UCSD-AML1 (cell line): ENCODE measurements around the gene COX7B2.

Source experiments
- DNase-seq: peaks from one replicate; lab custom pipeline; 2025; ENCODE audit not compliant: unreplicated experiment; lab: John Stamatoyannopoulos, UW

COX7B2 gene

DNA sequence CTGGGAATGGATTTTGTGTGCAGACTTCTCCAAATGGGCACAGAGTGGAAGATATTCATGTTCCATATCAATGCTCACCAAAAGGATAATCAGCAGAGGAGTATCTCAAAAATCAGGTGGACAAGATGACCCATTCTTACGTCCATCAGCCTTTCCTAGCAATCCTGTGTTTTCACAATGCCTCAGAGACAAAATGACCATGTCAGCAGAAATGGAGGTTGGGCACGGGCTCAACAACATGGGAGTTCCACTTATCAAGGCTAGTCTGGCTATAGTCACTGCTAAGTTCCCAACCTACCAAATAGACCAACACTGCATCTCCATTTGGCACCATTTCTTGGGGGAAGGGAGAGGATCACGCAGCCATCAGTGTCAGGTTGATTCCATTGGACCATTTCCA lies 179.0 kb downstream of the COX7B2 start:
- no peak for DNase-seq

GRCh38 chr4:46720055-46720454 lies 189.0 kb downstream of the COX7B2 start:
- no peak for DNase-seq

DNA sequence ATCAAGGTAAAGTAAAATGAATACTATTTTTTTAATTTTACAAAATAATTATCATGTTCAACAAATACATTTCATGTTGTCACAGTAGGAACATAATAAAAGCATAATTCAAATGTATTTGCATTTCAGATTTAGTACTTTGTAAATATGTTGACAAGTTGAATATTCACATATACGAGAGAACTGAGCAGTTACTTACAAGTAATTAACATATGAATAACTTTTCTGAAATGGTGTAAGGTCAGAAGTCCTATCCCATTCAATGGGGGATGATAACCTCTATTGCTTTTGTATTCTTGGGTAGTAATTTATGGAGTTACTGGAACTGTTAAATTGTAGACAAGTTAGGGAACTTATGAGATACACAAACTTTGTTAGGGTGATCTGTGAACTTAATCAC lies 191.1 kb downstream of the COX7B2 start:
- no peak for DNase-seq

DNA sequence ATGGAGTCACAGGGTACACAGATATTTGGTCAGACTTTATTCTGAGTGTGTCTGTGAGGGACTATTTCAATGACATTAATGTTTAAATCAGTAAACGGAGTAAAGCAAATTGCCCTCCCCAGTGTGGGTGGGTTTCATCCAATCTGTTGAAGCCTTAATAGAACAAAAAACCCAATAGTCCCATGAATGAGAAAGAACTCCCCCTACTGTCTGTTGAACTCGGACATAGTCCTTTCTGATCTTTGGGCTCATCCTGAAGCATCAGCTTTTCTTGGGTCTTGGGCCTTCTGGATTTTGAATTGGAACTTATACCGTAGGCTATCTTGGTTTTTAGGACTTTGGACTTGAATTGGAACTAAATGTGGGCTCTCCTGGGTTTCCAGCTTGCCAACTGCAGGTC lies 193.6 kb downstream of the COX7B2 start:
- no peak for DNase-seq

DNA sequence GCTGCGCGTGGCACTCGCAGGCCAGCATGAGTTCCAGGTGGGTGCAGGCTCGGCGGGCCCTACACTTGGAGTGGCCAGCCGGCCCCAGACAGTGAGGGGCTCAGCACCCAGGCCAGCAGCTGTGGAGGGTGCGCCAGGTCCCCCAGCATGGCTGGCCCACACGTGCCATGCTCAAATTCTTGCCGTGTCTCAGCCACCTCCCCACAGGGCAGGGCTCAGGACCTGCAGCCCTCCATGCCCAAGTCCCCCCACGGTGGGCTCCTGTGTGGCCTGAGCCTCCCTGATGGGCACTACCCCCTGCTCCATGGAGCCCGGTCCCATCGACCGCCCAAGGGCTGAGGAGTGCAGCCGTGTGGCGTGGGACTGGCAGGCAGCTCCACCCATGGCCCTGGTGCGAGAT lies 210.2 kb downstream of the COX7B2 start:
- no peak for DNase-seq
